ENCODE results near the gene SCNN1A. TPM values are rescaled to one million over a fixed set of nuclear protein-coding genes. Genes with fewer than 3 reads are reported as not detected.

The SCNN1A gene
- total and polyA plus RNA-seq, 7 experiments from 2014 or later, result 0.22 to 5.3 (median 1.6) TPM

GRCh38 chr12:6386491-6386890 lies 11.1 kb upstream of the SCNN1A start:
- intact Hi-C loops (cut with micrococcal nuclease), result no loop called here

GRCh38 chr12:6386038-6386437 lies 10.7 kb upstream of the SCNN1A start:
- Histone ChIP-seq H3K36me3 (ENCODE audit: control insufficient read depth in 2 of 3, insufficient read depth in 3 of 3, low read length in 3 of 3) (no peaks in the 10 kb centered on the region), H3K27ac (ENCODE audit: low read depth, low read length) (no peak overlapping the region), H3K9me3 (ENCODE audit: control insufficient read depth in 2 of 3, low read length in 3 of 3) (no peaks in the 10 kb centered on the region), H3K4me1 (ENCODE audit: control insufficient read depth in 2 of 2, insufficient read depth in 2 of 2, low read length in 2 of 2) (peaks cover 0 to 10% of the 10 kb centered on the region in 2 donors), H3K4me3 (ENCODE audit: low read length) (no peak overlapping the region), H3K27me3 (ENCODE audit: control insufficient read depth in 2 of 2, insufficient read depth in 2 of 2, low read length in 2 of 2) (no peaks in the 10 kb centered on the region)
- H3K9me3 Mint-ChIP-seq, result no peaks in the 10 kb centered on the region
- no peaks in the 10 kb centered on the region for H3K36me3 Mint-ChIP-seq
- ChIA-PET CTCF (no interaction called here), POLR2A (no interaction called here)
- H3K4me1 Mint-ChIP-seq, result peaks cover 0 to 21% (median 5%) of the 10 kb centered on the region in 7 donors
- H3K27me3 Mint-ChIP-seq, result peaks cover 4 to 59% (median 4%) of the 10 kb centered on the region in 5 donors
- DNase-seq, result no peak
- intact Hi-C loops (cut with micrococcal nuclease), result no loop called here
- no peak for ATAC-seq
- H3K27ac Mint-ChIP-seq, result peak overlapping the region in 1 of 9 donors; percentile 32
- peak overlapping the region in 2 of 10 donors; percentile 5 to 64 for H3K4me3 Mint-ChIP-seq

More at GRCh38 chr12:6386491-6386890, 11.1 kb upstream of the SCNN1A start:
- peaks cover 0 to 21% (median 5%) of the 10 kb centered on the region in 7 donors for H3K4me1 Mint-ChIP-seq
- Histone ChIP-seq H3K4me3 (ENCODE audit: low read length) (no peak overlapping the region), H3K27me3 (ENCODE audit: control insufficient read depth in 2 of 2, insufficient read depth in 2 of 2, low read length in 2 of 2) (no peaks in the 10 kb centered on the region), H3K36me3 (ENCODE audit: control insufficient read depth in 2 of 3, insufficient read depth in 3 of 3, low read length in 3 of 3) (no peaks in the 10 kb centered on the region), H3K4me1 (ENCODE audit: control insufficient read depth in 2 of 2, insufficient read depth in 2 of 2, low read length in 2 of 2) (peaks cover 0 to 10% of the 10 kb centered on the region in 2 donors), H3K9me3 (ENCODE audit: control insufficient read depth in 2 of 3, low read length in 3 of 3) (no peaks in the 10 kb centered on the region), H3K27ac (ENCODE audit: low read depth, low read length) (no peak overlapping the region)
- ChIA-PET CTCF (no interaction called here), POLR2A (no interaction called here)
- H3K27me3 Mint-ChIP-seq, result peaks cover 3 to 54% (median 4%) of the 10 kb centered on the region in 5 donors
- peak overlapping the region in 2 of 10 donors; percentile 5 to 64 for H3K4me3 Mint-ChIP-seq
- DNase-seq (no peak), ATAC-seq (no peak)
- peak overlapping the region in 1 of 9 donors; percentile 26 for H3K27ac Mint-ChIP-seq
- H3K9me3 Mint-ChIP-seq, result no peaks in the 10 kb centered on the region
- no peaks in the 10 kb centered on the region for H3K36me3 Mint-ChIP-seq

- ChIA-PET POLR2A (no interaction called here), CTCF (interaction anchor here (0.6 kb wide), 1 partner anchor 507 kb away, joined by 3 read pairs; no protein-coding TSS in a partner anchor)
- no peak for DNase-seq
- intact Hi-C loops (cut with micrococcal nuclease), result no loop called here
- H3K36me3 Mint-ChIP-seq, result no peaks in the 10 kb centered on the region
- Histone ChIP-seq H3K4me3 (ENCODE audit: low read length) (no peak overlapping the region), H3K27ac (ENCODE audit: low read depth, low read length) (no peak overlapping the region), H3K4me1 (ENCODE audit: control insufficient read depth in 2 of 2, insufficient read depth in 2 of 2, low read length in 2 of 2) (peaks cover 0 to 10% of the 10 kb centered on the region in 2 donors), H3K36me3 (ENCODE audit: control insufficient read depth in 2 of 3, insufficient read depth in 3 of 3, low read length in 3 of 3) (no peaks in the 10 kb centered on the region), H3K9me3 (ENCODE audit: control insufficient read depth in 2 of 3, low read length in 3 of 3) (no peaks in the 10 kb centered on the region), H3K27me3 (ENCODE audit: control insufficient read depth in 2 of 2, insufficient read depth in 2 of 2, low read length in 2 of 2) (no peaks in the 10 kb centered on the region)
- peak overlapping the region in 5 of 10 donors; percentile 47 to 70 (median 56) for H3K4me3 Mint-ChIP-seq
- no peak for ATAC-seq
- peaks cover 0 to 24% (median 5%) of the 10 kb centered on the region in 7 donors for H3K4me1 Mint-ChIP-seq
- H3K27me3 Mint-ChIP-seq, result peaks cover 4 to 70% (median 7%) of the 10 kb centered on the region in 5 donors
- H3K27ac Mint-ChIP-seq, result peak overlapping the region in 1 of 9 donors; percentile 5
- no peaks in the 10 kb centered on the region for H3K9me3 Mint-ChIP-seq
These were observed 9.4 kb upstream of the SCNN1A start for GRCh38 chr12:6384499-6385436.

- Histone ChIP-seq H3K27me3 (ENCODE audit: control insufficient read depth in 2 of 2, insufficient read depth in 2 of 2, low read length in 2 of 2) (no peaks in the 10 kb centered on the region), H3K27ac (ENCODE audit: low read depth, low read length) (peak within 1 kb of the TSS; percentile 45), H3K4me3 (ENCODE audit: low read length) (no peak within 1 kb of the TSS), H3K9me3 (ENCODE audit: control insufficient read depth in 2 of 3, low read length in 3 of 3) (no peaks in the 10 kb centered on the region), H3K36me3 (ENCODE audit: control insufficient read depth in 2 of 3, insufficient read depth in 3 of 3, low read length in 3 of 3) (no peaks in the 10 kb centered on the region), H3K4me1 (ENCODE audit: control insufficient read depth in 2 of 2, insufficient read depth in 2 of 2, low read length in 2 of 2) (peaks cover 0 to 10% of the 10 kb centered on the region in 2 donors)
- peaks cover 4 to 73% (median 7%) of the 10 kb centered on the region in 5 donors for H3K27me3 Mint-ChIP-seq
- DNase-seq, result peak in 2 of 9 donors; percentile 17 to 43
- POLR2A ChIA-PET, result interaction anchor here (1.3 kb wide), 2 partner anchors 21 to 86 kb away, joined by 3 to 5 read pairs; no protein-coding TSS in a partner anchor
- H3K27ac Mint-ChIP-seq, result peak within 1 kb of the TSS in 2 of 9 donors; percentile 5 to 64
- ATAC-seq, result peak; percentile 81
- H3K36me3 Mint-ChIP-seq, result no peaks in the 10 kb centered on the region
- intact Hi-C loops (cut with micrococcal nuclease), result no loop called here
- H3K9me3 Mint-ChIP-seq, result no peaks in the 10 kb centered on the region
- CTCF ChIA-PET, result interaction anchor here (0.6 to 1.0 kb wide), 2 partner anchors 49 to 508 kb away, joined by 3 read pairs; no protein-coding TSS in a partner anchor
- peak within 1 kb of the TSS; percentile 47 to 71 (median 64) for H3K4me3 Mint-ChIP-seq
- peaks cover 0 to 24% (median 5%) of the 10 kb centered on the region in 7 donors for H3K4me1 Mint-ChIP-seq
These were observed 8.5 kb upstream of the SCNN1A start, which contains the start of gene LTBR for GRCh38 chr12:6383572-6384498. Gene LTBR (plus strand): TSS chr12:6384162. CDS start chr12:6384359, 197 bp downstream.

GRCh38 chr12:6382982-6383381 lies 7.6 kb upstream of the SCNN1A start:
- DNase-seq (no peak), ATAC-seq (no peak)
- Histone ChIP-seq H3K4me1 (ENCODE audit: control insufficient read depth in 2 of 2, insufficient read depth in 2 of 2, low read length in 2 of 2) (peaks cover 0 to 10% of the 10 kb centered on the region in 2 donors), H3K36me3 (ENCODE audit: control insufficient read depth in 2 of 3, insufficient read depth in 3 of 3, low read length in 3 of 3) (no peaks in the 10 kb centered on the region), H3K27me3 (ENCODE audit: control insufficient read depth in 2 of 2, insufficient read depth in 2 of 2, low read length in 2 of 2) (no peaks in the 10 kb centered on the region), H3K9me3 (ENCODE audit: control insufficient read depth in 2 of 3, low read length in 3 of 3) (no peaks in the 10 kb centered on the region), H3K4me3 (ENCODE audit: low read length) (no peak overlapping the region), H3K27ac (ENCODE audit: low read depth, low read length) (no peak overlapping the region)
- Mint-ChIP-seq H3K4me1 (peaks cover 0 to 24% (median 5%) of the 10 kb centered on the region in 7 donors), H3K27ac (peak overlapping the region in 1 of 9 donors; percentile 64), H3K27me3 (peaks cover 4 to 66% (median 7%) of the 10 kb centered on the region in 5 donors), H3K9me3 (no peaks in the 10 kb centered on the region), H3K4me3 (peak overlapping the region in 9 of 10 donors; percentile 32 to 71 (median 65)), H3K36me3 (no peaks in the 10 kb centered on the region)
- POLR2A ChIA-PET, result interaction anchor here (1.3 kb wide), 2 partner anchors 20 to 87 kb away, joined by 3 to 5 read pairs; no protein-coding TSS in a partner anchor
- intact Hi-C loops (cut with micrococcal nuclease), result no loop called here
- CTCF ChIA-PET, result interaction anchor here (0.8 to 1.0 kb wide), 2 partner anchors 10 to 48 kb away, joined by 3 to 4 read pairs; no protein-coding TSS in a partner anchor

GRCh38 chr12:6382371-6382770 lies 7.0 kb upstream of the SCNN1A start:
- ChIA-PET POLR2A (interaction anchor here (0.6 kb wide), 1 partner anchor 30 kb away, joined by 3 read pairs; no protein-coding TSS in a partner anchor), CTCF (interaction anchor here (0.8 kb wide), 1 partner anchor 10 kb away, joined by 4 read pairs; no protein-coding TSS in a partner anchor)
- Histone ChIP-seq H3K4me3 (ENCODE audit: low read length) (no peak overlapping the region), H3K4me1 (ENCODE audit: control insufficient read depth in 2 of 2, insufficient read depth in 2 of 2, low read length in 2 of 2) (peaks cover 0 to 14% of the 10 kb centered on the region in 2 donors), H3K9me3 (ENCODE audit: control insufficient read depth in 2 of 3, low read length in 3 of 3) (no peaks in the 10 kb centered on the region), H3K36me3 (ENCODE audit: control insufficient read depth in 2 of 3, insufficient read depth in 3 of 3, low read length in 3 of 3) (no peaks in the 10 kb centered on the region), H3K27me3 (ENCODE audit: control insufficient read depth in 2 of 2, insufficient read depth in 2 of 2, low read length in 2 of 2) (no peaks in the 10 kb centered on the region), H3K27ac (ENCODE audit: low read depth, low read length) (no peak overlapping the region)
- Mint-ChIP-seq H3K27me3 (peaks cover 4 to 60% (median 7%) of the 10 kb centered on the region in 5 donors), H3K9me3 (no peaks in the 10 kb centered on the region), H3K36me3 (no peaks in the 10 kb centered on the region), H3K4me3 (no peak overlapping the region), H3K27ac (peak overlapping the region in 1 of 9 donors; percentile 64), H3K4me1 (peaks cover 4 to 28% (median 10%) of the 10 kb centered on the region in 7 donors)
- DNase-seq (no peak), ATAC-seq (no peak)
- intact Hi-C loops (cut with micrococcal nuclease), result no loop called here

Data from naive thymus-derived CD4-positive, alpha-beta T cell (primary cell).